PC-9 (cell line): ENCODE results near the gene TMEM217. TPM values are rescaled to one million over a fixed set of nuclear protein-coding genes. Genes with fewer than 3 reads are reported as not detected.

Source experiments
- BruUV-seq: library from RNA; stranded (reverse); fragments of 400-500 nt; replicated peaks from 2 replicates; lab custom pipeline; 2021; lab: Mats Ljungman, UMichigan
- CTCF ChIA-PET: fragments of 300-600 bp; sonication (Branson Sonifier 250); formaldehyde crosslinking; loops from one replicate; lab custom pipeline; 2022; ENCODE audit warnings: antibody characterized with exemption; lab: Charles Lee
- POLR2A ChIA-PET: fragments of 300-600 bp; sonication (Branson Sonifier 250); formaldehyde crosslinking; loops from one replicate; lab custom pipeline; 2022; ENCODE audit warnings: antibody characterized with exemption; ENCODE audit not compliant: unreplicated experiment; lab: Charles Lee
- DNase-seq, 2 experiments: peaks; one replicate each; pipeline versions ENCODE4 v3.0.0 to v3.0.0-alpha.2; 2015 to 2022; ENCODE audit warnings: mixed read lengths in 1 of 2
- H2AFZ ChIP-seq: fragments of 200-600 bp; sonication (generic); 2 replicates; pipeline ENCODE4 v1.8.1; 2017; ENCODE audit warnings: antibody characterized with exemption
- H3F3A ChIP-seq: fragments of 200-600 bp; sonication (generic); 2 replicates; pipeline ENCODE4 v1.8.1; 2017; ENCODE audit warnings: antibody characterized with exemption, mild to moderate bottlenecking, low read depth; ENCODE audit not compliant: insufficient read depth
- H3K27ac ChIP-seq: fragments of 200-600 bp; sonication (generic); 2 replicates; pipeline ENCODE4 v1.6.1; 2016; ENCODE audit warnings: mixed run types
- H3K27me3 ChIP-seq: fragments of 200-600 bp; sonication (generic); 2 replicates; pipeline ENCODE4 v1.6.1; 2016; ENCODE audit warnings: low read depth, mixed run types; ENCODE audit not compliant: insufficient read depth
- H3K36me3 ChIP-seq: fragments of 200-600 bp; sonication (generic); 2 replicates; pipeline ENCODE4 v1.6.1; 2016; ENCODE audit warnings: low read depth, mixed run types
- H3K4me1 ChIP-seq: fragments of 200-600 bp; sonication (generic); replicated peaks from 2 replicates; pipeline ENCODE4 v1.6.1; 2016; ENCODE audit warnings: mixed run types; ENCODE audit not compliant: insufficient read depth
- H3K4me2 ChIP-seq: fragments of 200-600 bp; sonication (generic); 2 replicates; pipeline ENCODE4 v1.6.1; 2017; ENCODE audit warnings: mixed run types
- H3K4me3 ChIP-seq: fragments of 200-600 bp; sonication (generic); 2 replicates; pipeline ENCODE4 v1.6.1; 2016; ENCODE audit warnings: mixed run types
- H3K79me2 ChIP-seq: fragments of 200-600 bp; sonication (generic); 2 replicates; pipeline ENCODE4 v1.6.1; 2017; ENCODE audit warnings: low read depth, mixed run types
- H3K9me2 ChIP-seq: fragments of 200-600 bp; sonication (generic); 2 replicates; pipeline ENCODE4 v1.8.1; 2017; ENCODE audit warnings: mild to moderate bottlenecking; ENCODE audit not compliant: insufficient read depth
- H3K9me3 ChIP-seq: fragments of 200-600 bp; sonication (generic); 2 replicates; pipeline ENCODE4 v1.8.1; 2016; ENCODE audit warnings: low read depth; ENCODE audit not compliant: insufficient read depth
- H4K20me1 ChIP-seq: fragments of 200-600 bp; sonication (generic); 2 replicates; pipeline ENCODE4 v1.8.1; 2017; ENCODE audit not compliant: insufficient read depth
- EZH2 ChIP-seq: fragments of 200-600 bp; sonication (generic); IDR thresholded peaks from 2 replicates; pipeline ENCODE4 v1.8.0; 2017; ENCODE audit warnings: antibody characterized with exemption, low read depth
- intact Hi-C: fragments of 100-400 bp; cut with micrococcal nuclease; formaldehyde crosslinking; loops from one replicate; pipeline ENCODE4 v1.10.0; 2022; ENCODE audit not compliant: unreplicated experiment
- total RNA-seq: library from RNA; stranded (reverse); gene quantifications from 2 replicates; pipeline ENCODE4 v1.2.3, GENCODE V29; 2021
- TF ChIP-seq, protein P1 (sequence below): fragments of 200-600 bp; sonication (generic); conservative IDR thresholded peaks from 2 replicates; pipeline ENCODE4 v1.6.1; 2017; ENCODE audit warnings: mixed run types, antibody characterized with exemption, mild to moderate bottlenecking, moderate library complexity

The TMEM217 gene
- total RNA-seq, 1 experiment from 2014 or later: 4.9 TPM

DNA sequence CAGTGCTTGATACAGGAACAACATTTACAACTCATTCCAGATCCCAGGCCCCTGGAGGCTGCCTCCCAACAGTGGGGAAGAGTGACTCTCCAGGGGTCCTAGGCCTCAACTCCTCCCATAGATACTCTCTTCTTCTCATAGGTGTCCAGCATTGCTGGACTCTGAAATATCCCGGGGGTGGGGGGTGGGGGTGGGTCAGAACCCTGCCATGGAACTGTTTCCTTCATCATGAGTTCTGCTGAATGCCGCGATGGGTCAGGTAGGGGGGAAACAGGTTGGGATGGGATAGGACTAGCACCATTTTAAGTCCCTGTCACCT is 83.8 kb downstream of the TMEM217 start:
- ChIA-PET POLR2A (no interaction called here), CTCF (no interaction called here)
- Histone ChIP-seq H3K79me2 (peaks cover 40% of the 10 kb centered on the region), H3K4me1 (peaks cover 17% of the 10 kb centered on the region), H3K36me3 (peaks cover 43% of the 10 kb centered on the region), H3K4me2 (peak overlapping the region; percentile 91), H3K27me3 (no peaks in the 10 kb centered on the region), H4K20me1 (peaks cover 31% of the 10 kb centered on the region), H3F3A (peaks cover 66% of the 10 kb centered on the region), H3K27ac (no peak overlapping the region), H3K9me2 (no peaks in the 10 kb centered on the region), H3K9me3 (no peaks in the 10 kb centered on the region), H3K4me3 (no peak overlapping the region), H2AFZ (no peak overlapping the region)
- no TSS peak for BruUV-seq
- TF ChIP-seq, protein P1, sequence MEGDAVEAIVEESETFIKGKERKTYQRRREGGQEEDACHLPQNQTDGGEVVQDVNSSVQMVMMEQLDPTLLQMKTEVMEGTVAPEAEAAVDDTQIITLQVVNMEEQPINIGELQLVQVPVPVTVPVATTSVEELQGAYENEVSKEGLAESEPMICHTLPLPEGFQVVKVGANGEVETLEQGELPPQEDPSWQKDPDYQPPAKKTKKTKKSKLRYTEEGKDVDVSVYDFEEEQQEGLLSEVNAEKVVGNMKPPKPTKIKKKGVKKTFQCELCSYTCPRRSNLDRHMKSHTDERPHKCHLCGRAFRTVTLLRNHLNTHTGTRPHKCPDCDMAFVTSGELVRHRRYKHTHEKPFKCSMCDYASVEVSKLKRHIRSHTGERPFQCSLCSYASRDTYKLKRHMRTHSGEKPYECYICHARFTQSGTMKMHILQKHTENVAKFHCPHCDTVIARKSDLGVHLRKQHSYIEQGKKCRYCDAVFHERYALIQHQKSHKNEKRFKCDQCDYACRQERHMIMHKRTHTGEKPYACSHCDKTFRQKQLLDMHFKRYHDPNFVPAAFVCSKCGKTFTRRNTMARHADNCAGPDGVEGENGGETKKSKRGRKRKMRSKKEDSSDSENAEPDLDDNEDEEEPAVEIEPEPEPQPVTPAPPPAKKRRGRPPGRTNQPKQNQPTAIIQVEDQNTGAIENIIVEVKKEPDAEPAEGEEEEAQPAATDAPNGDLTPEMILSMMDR: no peak
- no peak for TF ChIP-seq EZH2
- DNase-seq: no peak
- intact Hi-C loops: no loop called here

DNA sequence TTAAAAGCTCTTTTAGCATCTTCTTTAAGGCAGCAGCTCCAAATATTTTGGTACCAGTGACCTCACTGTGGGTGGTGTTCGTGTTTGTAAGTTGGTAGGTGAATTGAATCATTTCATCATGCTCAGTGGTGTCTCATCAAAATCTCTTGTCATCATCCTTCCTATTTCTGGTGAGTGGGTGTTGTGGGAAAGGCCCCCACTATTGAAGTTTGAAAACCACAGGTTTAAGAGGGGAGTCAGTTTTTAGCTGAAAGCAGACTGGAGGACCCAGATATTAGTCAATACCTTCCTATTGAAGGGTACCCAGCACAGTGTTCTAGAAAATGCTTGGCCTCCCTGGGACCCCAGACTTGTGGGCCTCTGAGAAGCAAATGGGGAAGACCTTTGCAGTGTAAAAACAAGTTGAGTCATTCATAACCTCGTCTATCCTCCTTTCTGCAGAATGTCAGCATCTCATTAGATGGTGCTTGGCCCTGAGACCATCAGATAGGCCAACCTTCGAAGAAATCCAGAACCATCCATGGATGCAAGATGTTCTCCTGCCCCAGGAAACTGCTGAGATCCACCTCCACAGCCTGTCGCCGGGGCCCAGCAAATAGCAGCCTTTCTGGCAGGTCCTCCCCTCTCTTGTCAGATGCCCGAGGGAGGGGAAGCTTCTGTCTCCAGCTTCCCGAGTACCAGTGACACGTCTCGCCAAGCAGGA is 84.3 kb downstream of the TMEM217 start:
- Histone ChIP-seq H3K9me3 (no peaks in the 10 kb centered on the region), H3K27ac (peak overlapping the region; percentile 17; the same call in 1 of the 2 replicates), H3K4me1 (peaks cover 19% of the 10 kb centered on the region), H3K4me2 (peak overlapping the region; percentile 91), H3K36me3 (peaks cover 43% of the 10 kb centered on the region), H4K20me1 (peaks cover 31% of the 10 kb centered on the region), H2AFZ (no peak overlapping the region), H3K4me3 (peak overlapping the region; percentile 64; the same call in 1 of the 2 replicates), H3F3A (peaks cover 71% of the 10 kb centered on the region), H3K27me3 (no peaks in the 10 kb centered on the region), H3K79me2 (peaks cover 40% of the 10 kb centered on the region), H3K9me2 (no peaks in the 10 kb centered on the region)
- no peak for DNase-seq
- ChIA-PET POLR2A (no interaction called here), CTCF (no interaction called here)
- TF ChIP-seq EZH2: no peak
- TF ChIP-seq, protein P1: no peak
- no TSS peak for BruUV-seq
- intact Hi-C loops: no loop called here

DNA sequence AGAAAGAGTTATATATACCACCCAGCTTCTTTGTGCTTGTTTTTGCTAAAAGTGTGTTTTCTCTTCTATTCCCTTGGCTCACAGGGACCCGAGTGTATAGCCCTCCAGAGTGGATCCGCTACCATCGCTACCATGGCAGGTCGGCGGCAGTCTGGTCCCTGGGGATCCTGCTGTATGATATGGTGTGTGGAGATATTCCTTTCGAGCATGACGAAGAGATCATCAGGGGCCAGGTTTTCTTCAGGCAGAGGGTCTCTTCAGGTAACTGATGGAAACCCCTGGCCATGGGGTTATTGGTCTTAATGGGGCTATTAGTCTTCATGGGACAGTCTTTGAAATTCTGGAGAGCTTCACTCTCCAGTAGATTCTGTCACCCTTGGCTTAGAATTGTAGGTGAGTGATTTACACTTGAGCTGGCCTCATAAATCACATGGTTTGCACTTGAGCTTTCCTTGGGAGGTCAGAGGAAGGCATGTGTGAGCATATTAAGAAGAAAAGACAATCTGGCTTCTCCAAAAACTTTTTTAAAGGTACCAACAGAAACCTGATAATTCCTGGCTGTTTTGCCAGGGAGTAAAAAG is 84.9 kb downstream of the TMEM217 start:
- Histone ChIP-seq H3K4me2 (peak overlapping the region; percentile 91), H3K27me3 (no peaks in the 10 kb centered on the region), H3K4me3 (peak overlapping the region; percentile 64; the same call in 1 of the 2 replicates), H3K79me2 (peaks cover 40% of the 10 kb centered on the region), H3F3A (peaks cover 75% of the 10 kb centered on the region), H3K9me2 (no peaks in the 10 kb centered on the region), H3K9me3 (no peaks in the 10 kb centered on the region), H3K4me1 (peaks cover 26% of the 10 kb centered on the region), H3K36me3 (peaks cover 43% of the 10 kb centered on the region), H4K20me1 (peaks cover 31% of the 10 kb centered on the region), H2AFZ (no peak overlapping the region), H3K27ac (peak overlapping the region; percentile 17; the same call in 1 of the 2 replicates)
- DNase-seq: no peak
- intact Hi-C loops: loop anchor here (1.0 kb wide), 8 partner anchors 37 to 155 kb away; no protein-coding TSS in a partner anchor
- TF ChIP-seq EZH2: no peak
- TF ChIP-seq, protein P1: no peak
- ChIA-PET POLR2A (no interaction called here), CTCF (interaction anchor here (0.6 to 1.7 kb wide), 5 partner anchors 36 to 148 kb away, joined by 4 to 10 read pairs (median 5); no protein-coding TSS in a partner anchor)
- no TSS peak for BruUV-seq
